CD4-positive, alpha-beta T cell treated with Interleukin-6 for 4 hours (primary cell): Measurements from ENCODE around the gene FRAS1.

ENCODE experiments used
- DNase-seq: peaks from one replicate; pipeline ENCODE4 v3.0.0-alpha.2; 2020; ENCODE audit warnings: mixed read lengths

Gene FRAS1

DNA sequence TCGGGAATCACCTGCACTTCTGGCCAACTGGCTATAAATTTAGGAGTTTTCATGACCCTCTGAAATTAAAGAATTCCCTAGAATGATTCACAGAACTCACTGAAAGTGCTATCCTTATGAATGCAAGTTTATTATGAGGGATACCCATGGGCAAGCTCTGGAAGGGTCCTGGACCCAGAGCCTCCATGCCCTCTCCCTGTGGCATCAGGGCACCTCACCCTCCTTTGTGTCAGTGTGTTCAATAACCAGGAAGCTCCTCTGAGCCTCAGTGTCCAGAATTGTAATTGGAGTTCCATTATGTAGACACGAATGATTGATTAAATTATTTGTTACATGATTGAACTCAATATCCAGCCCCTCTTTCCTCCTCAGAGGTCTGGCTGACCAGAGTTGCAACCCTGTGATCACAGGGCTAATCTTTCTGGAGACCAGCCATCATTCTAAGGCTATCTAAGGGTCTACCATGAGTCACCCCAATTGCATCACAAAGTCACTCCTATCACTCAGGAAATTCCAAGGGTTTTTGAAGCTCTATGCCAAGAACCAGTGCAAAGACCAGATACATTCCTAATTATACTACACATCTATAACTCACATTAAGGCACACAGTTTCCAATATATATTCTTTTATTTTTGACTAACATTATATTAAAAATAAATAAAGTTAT, 503.3 kb downstream of the FRAS1 start:
- no peak for DNase-seq

- DNase-seq, result no peak
Observed at GRCh38 chr4:78561677-78562076, 504.6 kb downstream of the FRAS1 start.

DNA sequence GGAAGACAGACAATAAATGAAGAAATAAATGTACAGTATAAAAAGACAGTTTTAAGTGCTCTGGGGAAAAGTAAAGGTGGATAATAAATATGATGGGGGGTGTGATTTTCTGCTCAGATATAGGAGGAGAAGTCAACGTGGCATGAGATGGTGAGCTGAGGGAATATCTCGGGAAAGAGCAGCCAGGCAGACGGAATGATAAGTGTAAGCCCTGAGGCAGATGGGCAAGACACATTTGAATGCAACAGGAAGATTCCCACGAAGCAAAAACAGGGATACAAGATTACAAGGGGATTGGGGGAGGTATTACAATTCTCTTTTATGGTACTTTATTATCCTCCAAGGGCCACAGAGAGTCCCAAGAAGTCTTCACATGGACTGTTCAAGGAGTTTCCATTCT, 505.6 kb downstream of the FRAS1 start:
- DNase-seq, result no peak

GRCh38 chr4:78565971-78566372, 508.8 kb downstream of the FRAS1 start:
- DNase-seq, result no peak

DNA sequence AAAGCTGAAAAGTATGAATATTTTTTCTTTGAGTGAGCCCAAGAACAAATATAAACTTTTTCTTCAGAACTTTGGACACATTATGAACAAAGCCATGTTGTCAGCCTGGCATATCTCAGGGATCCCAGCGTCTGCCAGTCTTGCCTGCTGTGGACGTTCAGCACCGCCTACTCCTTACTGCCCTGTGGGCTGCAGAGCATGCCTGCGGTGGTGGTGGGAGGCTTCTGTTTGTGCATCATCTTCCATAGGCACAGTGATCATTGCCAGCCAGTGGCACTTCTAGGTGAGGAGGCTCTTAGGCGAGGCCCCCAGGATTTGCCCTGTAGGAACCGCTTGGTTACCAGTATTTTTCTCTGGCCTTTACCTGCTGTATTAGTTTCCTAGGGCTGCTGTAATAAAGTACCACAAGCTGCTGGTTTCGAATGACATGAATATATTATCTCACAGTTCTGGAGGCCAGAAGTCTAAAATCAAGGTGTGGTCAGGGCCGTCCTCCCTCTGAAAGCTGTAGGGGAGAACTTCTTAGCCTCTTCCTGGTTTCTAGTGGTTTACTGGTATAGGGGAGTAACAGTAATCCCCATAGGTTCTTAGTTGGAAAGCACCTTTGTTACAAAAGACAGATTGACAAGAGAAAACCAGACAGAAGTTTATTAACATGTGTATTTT, 509.8 kb downstream of the FRAS1 start:
- no peak for DNase-seq

GRCh38 chr4:78567500-78568060, 510.5 kb downstream of the FRAS1 start:
- no peak for DNase-seq

- DNase-seq, result no peak
Observed at GRCh38 chr4:78568640-78569305, 511.6 kb downstream of the FRAS1 start.

DNA sequence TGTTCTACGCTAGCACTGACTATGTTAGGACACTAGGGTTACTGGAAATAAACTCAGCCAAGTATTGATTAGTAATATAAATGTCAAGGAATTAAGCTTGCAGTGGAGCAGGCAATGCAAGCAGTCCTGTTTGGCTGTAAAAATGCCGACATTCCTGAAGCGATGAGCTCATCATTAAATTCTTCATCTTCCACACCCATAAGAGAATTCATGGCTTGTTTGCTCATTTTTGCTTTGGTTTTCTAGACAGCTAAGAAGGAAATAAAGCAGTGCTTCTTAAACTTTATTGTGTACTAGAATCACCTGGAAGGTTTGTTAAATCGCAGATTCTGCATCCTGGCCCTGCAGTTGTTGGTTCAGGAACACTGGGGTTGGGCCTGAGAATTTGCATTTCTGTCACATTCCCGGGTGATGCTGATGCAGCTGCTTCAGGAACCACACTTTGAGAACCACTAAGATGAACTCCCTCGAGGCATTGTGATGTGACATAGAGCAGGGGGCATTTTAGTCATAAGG, 512.2 kb downstream of the FRAS1 start:
- no peak for DNase-seq

DNA sequence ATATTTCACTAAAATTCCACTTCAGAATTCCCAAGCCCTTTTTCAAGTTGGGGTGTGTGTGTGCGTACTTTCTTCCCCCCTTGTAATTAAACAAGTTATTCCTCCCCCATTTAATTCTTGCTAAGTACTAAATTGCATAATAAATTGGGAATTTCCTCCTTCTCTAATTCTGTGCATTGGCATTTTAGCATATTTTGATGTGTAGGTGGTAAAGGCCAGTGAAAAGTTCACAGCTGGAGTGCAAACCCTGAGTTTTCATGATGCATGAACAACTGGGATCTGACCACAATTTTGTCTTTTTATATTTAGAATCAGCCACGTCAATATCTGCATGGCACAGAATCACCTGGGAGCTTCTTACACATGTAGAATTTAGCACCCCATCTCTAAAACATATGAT, 513.0 kb downstream of the FRAS1 start:
- no peak for DNase-seq

DNA sequence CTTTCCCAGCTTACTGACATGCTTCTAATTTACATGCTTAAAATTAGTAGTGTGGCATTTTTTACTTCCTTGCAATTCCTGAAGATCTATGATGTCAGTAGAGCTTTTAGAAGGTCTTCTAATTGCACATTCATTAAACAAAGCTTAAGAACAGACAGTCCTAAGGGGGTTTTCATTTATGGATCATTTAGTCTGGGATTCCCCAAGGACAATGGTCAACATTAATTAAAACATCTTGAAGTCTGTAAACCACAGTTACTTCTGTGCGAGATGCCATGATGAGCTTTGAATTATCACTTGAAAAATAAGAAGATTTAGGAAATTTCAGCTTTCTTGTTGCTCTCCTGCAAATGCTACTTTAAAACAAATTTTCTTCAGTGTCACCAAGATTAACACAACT, 514.7 kb downstream of the FRAS1 start:
- DNase-seq, result no peak

- no peak for DNase-seq
Observed at GRCh38 chr4:78578674-78579425, 521.7 kb downstream of the FRAS1 start.

- no peak for DNase-seq
Observed at GRCh38 chr4:78581618-78582017, 524.5 kb downstream of the FRAS1 start.

DNA sequence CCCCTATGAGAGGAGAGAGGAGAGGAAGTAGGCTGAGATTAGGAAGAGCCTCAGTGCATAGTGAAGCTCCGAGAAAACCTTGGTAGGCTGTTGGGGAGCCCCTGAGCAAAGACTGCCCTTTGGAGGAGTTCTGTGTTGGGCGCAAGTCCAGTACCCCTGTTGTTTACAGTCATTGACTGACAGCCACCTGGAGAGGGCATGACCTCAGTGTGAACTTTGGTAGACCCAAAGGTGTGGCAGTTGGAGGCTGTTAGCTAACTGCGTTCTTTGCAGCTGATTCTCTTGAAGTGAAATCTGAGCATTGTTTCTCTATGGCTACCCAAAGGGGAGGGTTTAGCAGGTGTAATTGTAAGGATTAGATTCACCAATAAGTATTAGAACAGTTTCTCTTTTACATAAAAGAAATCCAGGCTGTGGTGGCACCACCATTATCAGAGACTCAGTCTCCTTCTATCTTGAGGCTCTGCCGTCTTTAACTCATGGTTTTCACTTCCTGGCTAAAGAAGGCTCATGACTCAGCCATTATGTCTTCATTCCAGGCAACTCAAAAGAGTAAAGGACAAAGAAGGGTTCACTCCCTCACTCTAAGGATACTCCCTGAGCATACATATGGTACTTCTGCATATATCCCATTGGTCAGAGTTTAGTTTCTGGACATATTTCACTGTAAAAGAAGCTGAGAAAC, 527.9 kb downstream of the FRAS1 start:
- DNase-seq, result no peak

DNA sequence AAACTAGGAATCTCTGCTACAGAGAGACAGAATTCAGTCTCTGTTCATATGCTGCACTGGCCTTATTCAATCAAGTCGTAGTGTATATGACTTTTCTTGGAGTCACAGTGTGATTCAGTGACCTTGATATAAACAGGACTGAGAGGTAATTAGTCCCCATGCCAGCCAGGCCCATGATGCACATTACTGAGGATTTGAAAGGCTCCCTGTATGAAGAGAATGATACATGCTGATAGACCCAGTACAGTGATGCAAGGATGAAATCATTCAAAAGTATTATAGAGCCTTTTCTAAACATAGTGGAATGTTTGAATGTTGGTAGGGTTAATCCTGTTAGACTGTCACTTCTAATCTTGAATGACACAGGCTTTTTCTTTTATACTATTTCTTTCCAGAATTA, 528.5 kb downstream of the FRAS1 start:
- DNase-seq, result no peak

GRCh38 chr4:78588894-78589545, 531.9 kb downstream of the FRAS1 start:
- DNase-seq, result no peak

GRCh38 chr4:78591404-78591803, 534.3 kb downstream of the FRAS1 start:
- DNase-seq, result no peak

GRCh38 chr4:78592088-78592783, 535.1 kb downstream of the FRAS1 start:
- DNase-seq, result peak; percentile 45
